Esophagus muscularis mucosa (tissue), 4 donors: ENCODE measurements around the gene NLRC4. TPM values are rescaled to one million over a fixed set of nuclear protein-coding genes. Genes with fewer than 3 reads are reported as not detected.

Experiments used
- DNase-seq: peaks from one replicate; pipeline ENCODE4 v3.0.0-alpha.2; 2017; ENCODE audit errors: extremely low spot score
- H3K27ac ChIP-seq, 4 donors: fragments of 200-600 bp; sonication (generic); replicated peaks in 1 of 4; 1 replicate in 3 of 4; 2 replicates in 1 of 4; pipeline ENCODE4 v1.5.1; 2016 to 2019; ENCODE audit warnings: mild to moderate bottlenecking in 1 of 4
- H3K27me3 ChIP-seq, 4 donors: fragments of 200-600 bp; sonication (generic); one replicate each; pipeline versions ENCODE4 v1.5.1 to v1.6.0; 2016 to 2019
- H3K36me3 ChIP-seq, 4 donors: fragments of 200-600 bp; sonication (generic); one replicate each; pipeline ENCODE4 v1.5.1; 2016 to 2019
- H3K4me1 ChIP-seq, 4 donors: fragments of 200-600 bp; sonication (generic); one replicate each; pipeline ENCODE4 v1.5.1; 2016 to 2019
- H3K4me3 ChIP-seq, 4 donors: fragments of 200-600 bp; sonication (generic); 1 replicate in 2 of 4; 2 replicates in 2 of 4; pipeline ENCODE4 v1.5.1; 2016 to 2019; ENCODE audit warnings: mild to moderate bottlenecking in 4 of 4, moderate library complexity in 1 of 4
- H3K9me3 ChIP-seq, 4 donors: fragments of 200-600 bp; sonication (generic); 1 replicate in 3 of 4; 2 replicates in 1 of 4; pipeline ENCODE4 v1.5.1; 2016 to 2019
- EP300 ChIP-seq: sonication (generic); formaldehyde crosslinking; IDR thresholded peaks from one replicate; pipeline ENCODE4 v1.6.1; 2017; ENCODE audit warnings: antibody characterized with exemption
- POLR2A ChIP-seq: fragments of 450-650 bp; IDR thresholded peaks from one replicate; pipeline ENCODE4 v1.6.1; 2017; ENCODE audit warnings: antibody characterized with exemption, moderate library complexity, mild to moderate bottlenecking, low read depth
- POLR2AphosphoS5 ChIP-seq, 2 donors: sonication (generic); formaldehyde crosslinking; IDR thresholded peaks; one replicate each; pipeline ENCODE4 v1.6.1; 2017; ENCODE audit warnings: antibody characterized with exemption in 2 of 2
- WGBS: methylation state at CpG from one replicate; pipeline ENCODE4 v1.1.5; 2018; 5-methylcytosine and 5-hydroxymethylcytosine counted together
- intact Hi-C: fragments of 100-400 bp; cut with DNase I; formaldehyde crosslinking; loops from one replicate; pipeline ENCODE4 v1.15.1; 2023
- total RNA-seq, 4 donors: library from RNA; depleted of rRNA; stranded (reverse); fragments of >200 nt; gene quantifications; one replicate each; pipeline versions ENCODE4 v1.1.0 to v1.2.1, GENCODE V29; 2016
- TF ChIP-seq, protein P1 (sequence below), 3 experiments: fragments of 200-600 bp in 2 of 3; fragments of 450-650 bp in 1 of 3; sonication (generic) in 2 of 3; IDR thresholded peaks; one replicate each; pipeline ENCODE4 v1.5.1; 2017 to 2019; ENCODE audit warnings: antibody characterized with exemption in 3 of 3, mild to moderate bottlenecking in 2 of 3, moderate library complexity in 1 of 3

The NLRC4 gene
- total RNA-seq, 4 donors from 2014 or later = 0.42 to 3.1 (median 0.70) TPM

DNA sequence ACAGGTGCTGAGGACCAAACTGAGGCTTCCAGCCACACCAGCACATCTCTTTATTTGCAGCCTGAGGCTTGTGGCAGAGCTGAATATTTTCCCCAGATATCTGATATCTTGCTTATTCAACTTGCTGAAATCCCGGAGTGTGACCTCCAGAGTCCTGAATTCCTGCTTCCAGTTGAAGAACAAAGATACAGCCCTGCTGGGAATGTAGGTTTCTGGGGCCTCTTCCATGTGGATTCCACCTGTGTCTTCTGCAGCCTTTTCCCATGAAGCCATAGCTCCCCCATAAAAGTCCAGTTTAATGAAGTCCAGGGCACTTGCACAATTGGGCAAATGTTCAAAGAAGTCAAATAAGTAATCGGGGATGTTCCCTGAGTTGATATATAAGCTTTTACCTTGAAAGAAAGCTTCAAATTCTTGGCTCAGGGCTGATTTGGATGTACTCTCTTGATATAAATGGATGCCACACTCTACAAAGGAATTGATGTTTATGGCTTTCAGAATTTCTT lies 14.9 kb downstream of the NLRC4 start:
- H3K36me3 ChIP-seq = no peaks in the 10 kb centered on the region
- WGBS = 80% methylated on average over 2 of the region's 2 CpGs
- H3K4me3 ChIP-seq = no peak overlapping the region
- no peak for DNase-seq
- no peaks in the 10 kb centered on the region for H3K4me1 ChIP-seq
- H3K27ac ChIP-seq = no peak overlapping the region
- no peaks in the 10 kb centered on the region for H3K27me3 ChIP-seq
- no peak for TF ChIP-seq POLR2AphosphoS5 (IDR thresholded peaks at IDR 0.05)
- TF ChIP-seq, protein P1, sequence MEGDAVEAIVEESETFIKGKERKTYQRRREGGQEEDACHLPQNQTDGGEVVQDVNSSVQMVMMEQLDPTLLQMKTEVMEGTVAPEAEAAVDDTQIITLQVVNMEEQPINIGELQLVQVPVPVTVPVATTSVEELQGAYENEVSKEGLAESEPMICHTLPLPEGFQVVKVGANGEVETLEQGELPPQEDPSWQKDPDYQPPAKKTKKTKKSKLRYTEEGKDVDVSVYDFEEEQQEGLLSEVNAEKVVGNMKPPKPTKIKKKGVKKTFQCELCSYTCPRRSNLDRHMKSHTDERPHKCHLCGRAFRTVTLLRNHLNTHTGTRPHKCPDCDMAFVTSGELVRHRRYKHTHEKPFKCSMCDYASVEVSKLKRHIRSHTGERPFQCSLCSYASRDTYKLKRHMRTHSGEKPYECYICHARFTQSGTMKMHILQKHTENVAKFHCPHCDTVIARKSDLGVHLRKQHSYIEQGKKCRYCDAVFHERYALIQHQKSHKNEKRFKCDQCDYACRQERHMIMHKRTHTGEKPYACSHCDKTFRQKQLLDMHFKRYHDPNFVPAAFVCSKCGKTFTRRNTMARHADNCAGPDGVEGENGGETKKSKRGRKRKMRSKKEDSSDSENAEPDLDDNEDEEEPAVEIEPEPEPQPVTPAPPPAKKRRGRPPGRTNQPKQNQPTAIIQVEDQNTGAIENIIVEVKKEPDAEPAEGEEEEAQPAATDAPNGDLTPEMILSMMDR (IDR thresholded peaks at IDR 0.05) = no peak
- intact Hi-C loops = no loop called here
- no peaks in the 10 kb centered on the region for H3K9me3 ChIP-seq

DNA sequence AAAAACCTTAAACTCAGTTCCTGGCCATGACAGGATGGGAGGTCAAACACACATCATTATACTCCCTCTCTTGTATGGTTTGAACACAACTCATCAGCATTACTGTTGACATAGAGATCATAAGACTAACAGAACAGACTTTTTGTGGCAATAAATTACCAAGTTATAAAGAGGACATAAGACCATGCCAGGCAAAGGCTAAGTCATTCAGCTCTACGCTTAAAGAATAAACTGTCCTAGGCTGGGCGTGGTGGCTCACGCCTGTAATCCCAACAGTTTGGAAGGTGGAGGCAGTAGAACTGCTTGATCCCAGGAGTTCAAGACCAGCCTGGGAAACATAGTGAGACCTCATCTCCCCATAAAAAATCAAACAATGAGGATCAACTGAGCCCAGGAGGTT lies 16.4 kb downstream of the NLRC4 start:
- no peaks in the 10 kb centered on the region for H3K9me3 ChIP-seq
- no peak overlapping the region for H3K27ac ChIP-seq
- no peak for DNase-seq
- no peak for TF ChIP-seq EP300
- TF ChIP-seq POLR2AphosphoS5 (IDR thresholded peaks at IDR 0.05) = no peak
- H3K36me3 ChIP-seq = no peaks in the 10 kb centered on the region
- intact Hi-C loops = no loop called here
- H3K4me3 ChIP-seq = no peak overlapping the region
- H3K27me3 ChIP-seq = no peaks in the 10 kb centered on the region
- WGBS = 97% methylated on average over 3 of the region's 3 CpGs
- H3K4me1 ChIP-seq = no peaks in the 10 kb centered on the region

DNA sequence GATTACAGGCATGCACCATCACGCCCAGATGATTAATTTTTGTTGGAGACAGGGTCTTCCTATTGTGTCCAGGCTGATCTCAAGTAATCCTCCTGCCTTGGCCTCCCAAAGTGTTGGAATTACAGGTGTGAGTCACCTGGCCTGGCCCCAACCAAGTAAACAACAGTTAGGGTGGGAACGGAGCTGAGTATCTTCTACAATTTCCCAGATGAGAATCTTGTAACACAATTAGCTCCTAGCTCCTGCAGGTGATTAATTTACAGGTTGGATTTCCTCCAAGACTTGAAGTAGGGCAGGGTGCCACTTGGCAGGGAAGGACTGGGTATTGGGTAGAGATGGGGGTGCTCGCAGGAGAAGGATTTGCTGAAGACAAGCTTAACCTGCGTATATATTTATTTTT lies 17.8 kb downstream of the NLRC4 start:
- H3K27me3 ChIP-seq = no peaks in the 10 kb centered on the region
- no peak overlapping the region for H3K27ac ChIP-seq
- intact Hi-C loops = no loop called here
- no peak overlapping the region for H3K4me3 ChIP-seq
- no peaks in the 10 kb centered on the region for H3K9me3 ChIP-seq
- no peak for DNase-seq
- no peaks in the 10 kb centered on the region for H3K4me1 ChIP-seq
- TF ChIP-seq POLR2A (no peak), EP300 (no peak), POLR2AphosphoS5 (IDR thresholded peaks at IDR 0.05) (no peak)
- TF ChIP-seq, protein P1 (IDR thresholded peaks at IDR 0.05) = no peak
- WGBS = 78% methylated on average over 4 of the region's 4 CpGs
- no peaks in the 10 kb centered on the region for H3K36me3 ChIP-seq

DNA sequence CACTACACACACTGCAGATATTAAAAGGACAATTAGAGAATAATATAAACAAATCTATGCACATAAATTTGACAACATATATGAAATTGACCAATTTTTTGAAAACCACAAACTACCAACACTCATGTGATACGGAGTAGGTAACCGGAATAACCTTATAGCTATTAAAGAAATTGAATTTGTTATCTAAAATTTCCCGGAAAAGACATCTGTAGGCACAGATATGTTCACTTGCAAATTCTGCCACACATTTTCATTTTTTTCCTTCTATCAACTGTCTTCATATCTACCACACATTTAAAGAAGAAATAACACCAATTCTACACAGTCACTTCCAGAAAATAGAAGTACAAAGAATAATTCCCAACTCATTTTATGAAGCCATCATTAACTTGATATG lies 22.4 kb downstream of the NLRC4 start:
- 96% methylated on average over 3 of the region's 3 CpGs for WGBS
- no peak overlapping the region for H3K27ac ChIP-seq
- H3K4me1 ChIP-seq = no peaks in the 10 kb centered on the region
- no peak for TF ChIP-seq POLR2A
- no peak for TF ChIP-seq POLR2AphosphoS5 (IDR thresholded peaks at IDR 0.05)
- TF ChIP-seq, protein P1 (IDR thresholded peaks at IDR 0.05) = no peak
- no peak for TF ChIP-seq EP300
- H3K4me3 ChIP-seq = no peak overlapping the region
- no peaks in the 10 kb centered on the region for H3K36me3 ChIP-seq
- no peaks in the 10 kb centered on the region for H3K9me3 ChIP-seq
- DNase-seq = no peak
- intact Hi-C loops = no loop called here
- no peaks in the 10 kb centered on the region for H3K27me3 ChIP-seq

DNA sequence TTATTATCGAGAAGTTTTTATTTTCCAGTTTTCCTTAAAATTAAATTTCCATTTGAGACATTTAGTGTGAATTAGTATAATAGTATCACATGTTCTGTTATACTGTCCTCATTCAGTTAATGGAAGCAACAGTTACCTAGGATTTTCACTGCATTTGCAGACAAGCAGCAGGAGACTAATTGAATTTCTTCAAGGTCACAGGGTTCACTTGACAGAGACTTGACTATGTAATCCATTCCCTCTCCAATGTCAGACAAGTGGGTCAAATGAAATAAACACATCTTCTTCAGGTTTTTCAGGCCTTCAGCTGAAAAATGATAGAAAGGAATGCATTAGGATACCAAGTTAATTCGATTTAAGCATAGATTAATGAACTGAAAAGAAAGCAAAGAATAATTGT lies 26.7 kb downstream of the NLRC4 start:
- no peaks in the 10 kb centered on the region for H3K9me3 ChIP-seq
- no peak for DNase-seq
- 68% methylated on average over 2 of the region's 2 CpGs for WGBS
- H3K36me3 ChIP-seq = no peaks in the 10 kb centered on the region
- no peak overlapping the region for H3K27ac ChIP-seq
- no peaks in the 10 kb centered on the region for H3K27me3 ChIP-seq
- H3K4me3 ChIP-seq = no peak overlapping the region
- no peaks in the 10 kb centered on the region for H3K4me1 ChIP-seq
- intact Hi-C loops = no loop called here
- TF ChIP-seq, protein P1 (IDR thresholded peaks at IDR 0.05) = no peak
- TF ChIP-seq POLR2A = no peak
- TF ChIP-seq POLR2AphosphoS5 (IDR thresholded peaks at IDR 0.05) = no peak
- TF ChIP-seq EP300 = no peak
